Globus pallidus (tissue), 1 donor: ENCODE data around the gene SYNJ1.
"Not testable (repeated sequence)": the region's sequence is repeated elsewhere in the genome, so short reads cannot be mapped to it uniquely, and the experiment has no call there.

Experiments
- DNase-seq: peaks from one replicate; pipeline ENCODE4 v3.0.0-alpha.2; 2015; ENCODE audit warnings: low spot score

SYNJ1 gene

DNA sequence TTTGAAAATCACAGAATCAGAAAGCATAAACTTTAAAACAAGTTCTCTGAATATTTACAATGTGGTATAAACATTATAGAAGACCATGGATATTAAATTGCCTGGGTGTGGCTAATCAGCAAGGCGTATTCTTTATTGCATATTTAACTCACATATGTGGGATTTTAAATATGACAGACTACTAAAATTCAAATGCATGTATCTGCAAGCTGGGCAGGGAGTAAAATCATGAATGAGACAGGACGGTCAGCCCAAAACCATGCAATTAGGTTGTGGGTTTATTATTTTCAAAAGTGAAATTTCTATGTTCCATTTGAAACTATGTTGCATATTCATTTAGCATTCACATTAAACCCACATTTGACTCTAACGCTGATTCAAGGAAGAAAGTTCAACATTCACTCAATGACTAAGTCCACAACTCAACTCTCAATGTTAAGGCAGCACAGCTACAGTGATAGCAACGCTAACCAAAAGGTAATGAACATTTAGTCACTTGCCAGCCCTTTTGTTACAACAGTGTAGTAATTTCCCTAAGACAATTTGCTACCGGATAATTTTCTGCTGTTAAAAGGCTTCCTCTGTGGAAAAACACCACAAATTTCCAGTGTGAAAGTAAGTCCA, 6.3 kb upstream of the SYNJ1 start:
- no peak for DNase-seq

DNA sequence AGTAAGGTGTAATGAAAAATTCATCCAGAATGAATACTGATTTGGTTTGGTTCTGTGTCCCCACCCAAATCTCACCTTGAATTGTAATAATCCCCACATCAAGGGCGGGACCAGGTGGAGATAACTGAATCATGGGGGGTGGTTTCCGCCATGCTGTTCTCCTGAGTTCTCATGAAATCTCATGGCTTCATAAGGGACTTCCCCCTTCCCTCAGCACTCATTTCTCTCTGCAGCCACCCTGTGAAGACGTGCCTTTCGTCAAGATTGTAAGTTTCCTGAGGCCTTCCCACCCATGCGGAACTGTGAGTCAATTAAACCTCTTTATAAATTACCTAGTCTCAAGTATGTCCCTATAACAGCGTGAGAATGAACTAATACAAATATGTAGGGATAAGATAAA, 5.5 kb upstream of the SYNJ1 start:
- DNase-seq = no peak

DNA sequence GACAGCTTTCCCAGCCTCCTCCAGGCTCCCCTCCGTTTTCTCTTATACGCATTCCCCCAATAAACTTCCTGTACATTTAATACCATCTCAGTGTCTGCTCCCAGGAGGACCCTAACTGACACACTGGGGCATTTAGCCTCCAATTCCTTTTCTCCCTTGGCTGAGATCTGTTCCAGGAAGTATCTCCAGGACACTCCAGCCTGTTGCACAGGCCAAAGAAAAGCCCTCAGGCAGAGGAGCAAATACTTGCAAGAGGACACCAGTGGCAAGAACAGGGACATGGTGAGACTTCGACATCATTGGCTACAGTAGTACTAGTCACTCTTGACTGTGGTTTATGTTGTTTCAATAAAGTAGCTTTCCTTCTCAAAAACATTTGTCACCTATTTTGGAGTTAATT, 4.7 kb upstream of the SYNJ1 start:
- DNase-seq = no peak

DNA sequence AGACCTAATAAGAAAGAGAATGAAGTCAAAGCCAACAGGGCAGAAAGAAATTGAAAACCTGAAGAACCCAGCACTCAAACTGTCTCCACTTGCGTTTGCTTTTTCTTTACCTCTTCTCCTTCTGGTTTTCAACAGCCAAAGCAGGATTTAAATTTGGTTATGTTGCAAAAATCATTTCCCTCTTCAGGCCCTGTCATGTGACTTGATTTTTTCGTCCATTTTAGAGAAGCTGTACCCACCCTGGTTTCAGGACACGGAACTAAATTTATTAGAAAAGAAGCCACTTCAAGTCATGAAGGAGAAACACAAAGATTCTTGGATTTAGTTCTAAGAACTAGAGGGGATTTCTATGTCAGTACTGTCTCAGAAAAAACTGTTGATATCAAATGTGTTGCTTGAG, 1.0 kb upstream of the SYNJ1 start:
- DNase-seq = no peak

DNA sequence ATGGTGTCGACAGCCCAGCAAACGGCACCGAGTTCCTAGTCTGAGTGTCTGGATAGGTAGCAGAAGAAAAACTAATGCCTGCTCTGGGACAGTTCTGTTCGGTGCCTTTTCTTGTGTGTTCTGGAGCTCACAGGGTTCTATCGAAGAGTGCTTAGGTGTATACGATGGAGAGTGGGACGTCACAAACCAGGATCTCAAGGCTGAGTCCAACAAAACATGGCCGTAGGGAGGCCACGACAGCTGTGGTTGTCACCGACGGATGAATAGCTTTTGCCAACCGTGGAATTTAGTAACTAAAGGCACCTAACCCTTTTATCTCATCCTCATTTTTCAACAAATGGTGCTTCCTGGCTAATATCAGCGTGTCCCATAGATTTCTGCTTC, 635 bp upstream of the SYNJ1 start:
- DNase-seq = no peak

DNA sequence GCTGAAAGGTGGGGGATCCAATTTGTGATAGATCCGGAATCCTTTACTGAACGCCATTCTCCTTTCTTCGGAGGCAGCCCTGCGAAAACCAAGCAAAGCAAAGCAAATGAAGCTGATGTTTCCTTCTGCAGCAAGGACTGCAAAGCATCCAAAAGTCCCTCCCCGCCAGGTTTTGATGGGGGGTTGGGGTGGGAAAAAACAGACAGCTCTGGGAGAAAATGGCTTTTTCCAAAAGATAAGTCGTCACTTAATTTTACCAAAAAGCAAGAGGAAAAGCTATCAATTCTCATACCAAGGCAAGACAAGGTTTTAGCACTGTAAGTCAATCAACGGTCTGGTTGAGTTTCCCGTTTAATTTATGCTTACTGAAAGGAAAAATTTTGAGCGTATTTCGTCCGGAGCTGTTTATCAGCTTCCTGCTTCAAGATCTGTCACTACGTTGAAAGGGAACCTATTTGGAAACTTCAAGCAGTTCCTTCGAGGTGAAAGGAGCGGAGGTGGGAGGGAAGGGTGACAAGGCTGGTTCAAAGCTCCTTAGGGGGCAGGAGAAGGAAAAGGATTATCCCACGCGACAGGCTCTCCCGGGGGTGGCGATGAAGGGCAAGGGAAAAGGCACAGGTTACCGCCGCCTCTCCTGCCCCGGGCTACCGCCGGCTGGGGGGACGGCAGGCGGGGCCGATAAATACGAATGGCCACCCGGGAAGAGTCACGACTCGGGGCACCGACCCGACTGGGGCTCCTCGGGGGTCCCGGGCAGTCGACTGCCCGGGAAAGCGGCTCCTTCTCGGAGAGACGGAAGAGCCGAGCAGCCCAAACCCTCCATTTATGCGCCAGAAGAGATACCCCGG, 750 bp downstream of the SYNJ1 start:
- peak; percentile 29 for DNase-seq

DNA sequence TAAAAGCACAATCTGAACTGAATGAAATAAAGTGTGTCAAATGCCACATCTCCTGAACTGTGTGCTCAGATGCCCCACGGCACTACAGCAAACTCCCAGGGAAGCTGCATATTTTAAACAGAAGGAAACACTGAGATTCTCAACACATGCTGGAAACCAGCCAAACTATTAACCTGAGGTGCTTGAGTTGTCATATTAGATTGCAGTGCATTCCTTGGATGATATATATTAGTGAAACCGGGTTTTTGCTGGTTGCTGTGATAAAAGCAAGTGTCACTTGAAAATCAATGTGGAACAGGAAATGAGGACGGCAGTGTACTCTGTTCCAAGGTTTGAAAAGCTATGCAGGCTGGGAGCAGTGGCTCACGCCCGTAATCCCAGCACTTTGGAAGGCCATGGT, 8.7 kb downstream of the SYNJ1 start:
- DNase-seq = no peak

DNA sequence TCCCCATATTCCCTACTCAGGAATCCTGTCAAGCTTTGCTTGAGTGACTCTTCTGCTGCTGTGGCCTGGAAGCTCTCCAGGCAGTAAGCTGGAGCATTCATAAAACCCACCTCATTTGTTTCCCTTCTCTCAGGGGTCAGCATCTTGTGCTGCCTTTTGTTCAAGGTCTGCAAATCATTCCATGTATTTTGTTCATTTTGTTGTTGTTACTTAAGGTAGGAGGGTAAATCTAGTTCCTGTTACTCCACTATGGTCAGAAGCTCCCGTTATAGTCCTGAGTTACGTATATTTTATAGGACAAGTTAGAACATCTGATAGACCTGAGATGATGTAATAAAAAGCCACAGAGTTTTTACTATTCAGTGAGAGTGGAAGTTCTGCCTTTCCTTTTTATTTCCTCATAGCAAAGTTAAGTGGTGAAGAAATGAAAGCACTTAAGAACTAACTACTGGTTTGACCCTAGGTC, 9.9 kb downstream of the SYNJ1 start:
- no peak for DNase-seq

DNA sequence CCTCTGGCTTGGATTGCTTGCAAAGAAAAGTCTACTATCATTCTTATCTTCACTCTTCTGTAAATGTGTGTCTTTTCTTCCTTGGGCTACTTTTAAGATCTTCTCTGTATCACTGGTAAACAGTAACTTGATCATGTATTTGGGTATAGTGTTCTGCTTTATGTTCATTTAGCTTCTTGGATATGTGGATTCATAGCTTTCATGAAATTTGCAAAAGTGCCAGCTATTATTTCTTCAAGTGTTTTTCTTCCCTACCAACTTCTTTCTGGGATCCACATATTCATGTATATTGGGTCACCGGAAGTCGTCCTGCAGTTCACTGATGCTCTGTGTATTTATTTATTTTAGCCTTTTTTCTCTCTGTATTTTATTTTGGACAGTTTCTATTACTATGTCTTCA, 11.3 kb downstream of the SYNJ1 start:
- DNase-seq = no peak

DNA sequence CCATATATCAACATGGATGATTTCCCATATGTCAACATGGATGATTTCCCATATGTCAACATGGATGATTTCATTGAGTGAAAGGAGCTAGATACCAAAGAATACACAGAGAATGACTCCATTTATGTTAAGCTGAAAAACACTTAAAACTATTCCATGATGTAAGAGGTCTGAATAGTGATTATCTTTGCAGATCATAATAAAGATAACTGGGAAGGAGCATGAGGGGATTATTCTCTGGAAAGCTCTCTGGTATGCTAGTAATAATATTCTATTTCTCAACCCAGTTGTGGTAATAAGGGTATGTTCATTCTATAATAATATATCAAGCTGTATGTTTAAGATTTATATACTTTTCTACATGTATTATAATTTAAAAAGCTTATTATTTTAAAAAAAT, 14.1 kb downstream of the SYNJ1 start:
- DNase-seq = no peak

DNA sequence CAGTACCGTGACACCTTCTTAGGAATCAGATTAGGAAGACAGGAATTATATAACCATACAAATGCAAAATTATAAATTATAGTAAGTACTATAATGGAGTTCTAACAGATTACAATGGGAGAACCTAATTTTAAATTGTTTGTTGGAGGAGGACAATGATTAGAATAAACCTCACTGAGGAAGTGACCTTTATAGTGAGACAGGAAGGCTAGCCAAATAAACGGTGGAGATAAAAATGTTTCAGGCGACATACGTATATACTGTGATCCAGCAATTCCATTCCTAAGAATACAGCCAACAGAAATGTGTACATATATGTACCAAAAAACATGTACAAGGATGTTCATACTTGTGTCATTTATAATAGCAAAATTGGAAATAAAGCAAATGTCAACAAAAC, 15.2 kb downstream of the SYNJ1 start:
- DNase-seq = no peak

DNA sequence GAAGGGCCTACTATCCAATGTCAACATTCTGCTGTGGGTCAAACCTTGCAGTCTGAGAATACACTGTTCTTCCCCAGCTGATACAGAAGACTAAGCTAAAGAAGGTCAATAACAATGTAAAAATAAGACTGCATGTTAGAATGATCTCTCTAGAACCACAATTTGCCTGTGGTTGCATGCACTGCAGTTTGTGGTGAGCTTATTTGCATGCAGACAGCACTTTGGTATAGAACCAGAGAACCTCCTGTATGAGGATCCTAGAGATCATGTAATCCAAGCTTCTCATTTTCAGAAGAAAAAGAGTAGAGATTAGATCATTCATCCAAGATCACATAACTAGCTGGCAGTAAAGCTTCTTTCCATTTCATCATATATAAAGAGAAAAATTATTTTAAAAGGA, 15.8 kb downstream of the SYNJ1 start:
- DNase-seq = no peak

DNA sequence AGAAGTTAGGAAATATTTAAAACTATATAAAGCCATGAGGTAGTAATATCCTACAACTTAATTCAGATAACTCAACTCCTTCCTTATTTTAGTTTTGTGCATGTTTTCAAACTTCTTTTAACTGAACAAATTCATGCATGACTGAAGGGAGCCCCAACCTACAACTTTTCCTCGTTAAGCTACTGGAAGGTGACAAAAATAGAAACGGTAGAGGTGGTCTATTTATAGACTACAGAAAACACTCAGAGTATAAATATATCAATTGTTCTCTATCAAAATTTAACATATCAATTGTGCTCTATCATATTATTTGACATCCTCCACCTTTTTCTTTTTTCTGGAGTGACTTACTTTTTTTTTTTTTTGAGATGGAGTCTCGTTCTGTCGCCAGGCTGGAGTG, 16.8 kb downstream of the SYNJ1 start:
- no peak for DNase-seq

DNA sequence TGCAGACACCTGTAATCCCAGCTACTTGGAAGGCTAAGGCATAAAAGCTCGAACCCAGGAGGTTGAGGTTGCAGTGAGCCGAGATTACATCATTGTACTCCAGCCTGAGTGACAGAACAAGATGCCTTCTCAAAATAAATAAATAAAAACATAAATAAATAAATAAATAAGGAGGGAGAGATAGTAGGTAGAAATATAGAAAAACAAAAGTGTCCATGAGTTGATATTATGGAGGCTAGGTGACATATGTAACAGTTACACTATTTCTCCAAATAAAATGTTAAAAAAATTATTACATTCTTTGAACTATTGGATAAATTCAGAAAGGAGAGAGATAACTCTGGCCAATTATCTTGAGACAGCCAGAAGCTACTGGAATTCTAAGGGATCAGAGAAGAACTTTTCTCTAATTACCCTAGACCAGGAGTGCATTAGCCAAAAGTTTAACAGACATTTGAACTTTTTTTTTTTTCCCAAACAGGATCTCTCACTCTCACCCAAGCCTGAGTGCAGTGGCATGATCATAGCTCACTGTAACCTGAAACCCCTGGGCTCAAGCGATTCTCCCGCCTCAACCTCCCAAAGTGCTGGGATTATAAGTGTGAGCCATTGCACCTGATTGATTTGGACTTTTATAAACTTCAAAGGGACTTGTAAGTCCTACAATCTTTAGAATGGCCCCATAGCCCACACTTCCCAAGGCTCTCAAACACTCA, 17.6 kb downstream of the SYNJ1 start:
- no peak for DNase-seq

DNA sequence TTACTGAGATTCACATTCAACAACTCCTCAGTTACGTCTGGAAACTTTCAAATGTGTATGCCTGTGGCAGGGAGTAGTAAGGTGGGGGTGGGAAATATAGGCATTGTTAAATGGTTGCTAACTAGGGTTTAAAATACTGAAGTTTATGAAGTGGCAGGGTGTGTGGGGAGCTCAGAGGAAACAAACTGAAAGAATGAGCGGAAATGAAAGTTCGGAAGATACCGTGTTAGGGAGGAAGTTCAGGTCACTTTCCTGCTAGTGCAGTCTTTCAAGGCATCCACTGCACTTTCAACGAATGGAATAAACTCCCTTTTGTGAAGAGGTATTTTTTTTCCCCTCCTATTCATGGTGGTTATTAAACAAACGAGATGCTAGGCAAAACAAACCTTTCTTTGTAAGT, 19.7 kb downstream of the SYNJ1 start:
- DNase-seq = no peak

DNA sequence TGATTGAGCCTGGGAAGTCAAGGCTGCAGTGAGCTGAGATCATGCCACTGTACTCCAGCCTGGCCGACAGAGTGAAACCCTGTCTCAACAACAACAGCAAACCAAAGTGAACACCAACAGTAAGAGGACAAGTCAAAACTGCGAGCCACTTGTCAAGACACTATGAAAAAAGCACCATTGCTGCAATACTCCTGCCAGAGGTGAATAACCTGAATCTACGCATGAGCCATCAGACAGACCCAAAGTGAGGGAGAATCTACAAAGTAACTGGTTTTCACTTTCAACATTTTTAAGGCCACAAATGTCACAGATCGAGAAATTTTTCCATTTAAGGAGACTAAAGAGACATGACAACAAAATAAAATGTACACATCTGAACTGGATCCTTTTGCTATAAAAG, 21.9 kb downstream of the SYNJ1 start:
- DNase-seq = no peak

DNA sequence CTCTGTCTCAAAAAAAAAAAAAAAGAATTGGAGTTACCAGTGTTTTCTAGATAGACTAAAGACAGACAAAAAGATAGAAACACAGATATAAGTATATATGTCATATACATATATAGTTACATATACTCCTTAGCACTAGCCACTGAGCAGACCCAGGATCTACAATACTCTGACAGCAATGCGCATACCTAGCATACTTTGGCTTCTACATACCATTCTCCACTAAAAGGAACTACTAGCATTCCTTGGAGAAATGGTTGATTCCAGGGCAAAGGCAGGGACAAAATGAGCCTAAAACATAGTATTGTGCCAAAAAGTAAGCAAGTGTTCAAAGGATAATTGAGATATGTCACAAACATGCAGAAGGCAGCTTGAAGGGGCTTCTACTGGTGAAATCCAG, 22.7 kb downstream of the SYNJ1 start:
- DNase-seq = no peak

DNA sequence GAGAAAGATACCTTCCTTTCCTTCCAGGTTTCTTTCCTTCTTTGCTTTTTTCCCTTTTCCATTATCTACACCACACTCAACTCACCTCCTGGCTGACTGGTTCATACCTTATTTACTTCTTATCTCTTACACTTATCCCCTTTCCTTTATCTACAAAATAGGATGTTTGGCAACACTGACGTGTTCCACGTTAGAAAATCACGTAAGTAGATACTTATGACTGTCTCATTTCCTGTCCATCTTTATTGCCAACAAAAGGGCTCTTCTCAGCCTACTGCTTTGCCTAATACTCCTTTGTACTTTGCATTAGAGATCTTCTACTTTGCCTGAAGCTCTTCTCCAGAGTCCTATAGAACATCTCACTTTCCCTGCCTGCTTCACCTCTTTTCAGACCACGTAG, 25.1 kb downstream of the SYNJ1 start:
- no peak for DNase-seq

DNA sequence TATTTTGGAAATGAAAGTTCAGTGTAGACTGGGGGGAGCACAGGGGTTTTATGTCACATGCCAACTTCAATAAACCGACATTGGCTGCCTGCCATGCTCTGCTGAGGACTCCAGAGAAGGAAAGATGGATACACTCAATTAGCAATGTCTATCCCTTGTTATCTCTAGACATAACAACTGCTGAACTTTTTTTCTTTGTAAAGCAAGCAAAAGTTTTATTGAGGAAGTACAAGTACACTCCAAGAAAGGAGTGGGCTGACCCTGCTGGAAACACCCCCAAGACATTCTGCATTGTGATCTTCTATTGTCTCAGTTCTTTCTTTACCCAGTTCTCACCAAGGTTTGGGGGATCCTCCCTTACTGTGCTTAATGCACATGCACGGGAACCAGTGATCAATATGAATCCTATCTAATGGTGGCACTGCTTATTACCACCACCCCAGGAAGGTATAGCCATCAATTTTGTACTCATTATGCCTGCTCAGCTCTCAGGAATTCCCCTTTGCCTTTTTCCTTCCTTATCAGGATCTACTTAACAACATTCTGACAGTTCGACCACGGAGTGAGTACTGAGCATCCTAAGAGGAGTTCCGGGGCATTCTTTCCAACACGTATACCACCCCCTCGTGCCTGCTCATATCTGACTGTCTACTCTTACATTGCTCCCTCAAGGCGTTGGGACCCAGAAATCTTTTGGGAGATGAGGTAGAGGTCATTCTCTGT, 28.7 kb downstream of the SYNJ1 start:
- DNase-seq = no peak

DNA sequence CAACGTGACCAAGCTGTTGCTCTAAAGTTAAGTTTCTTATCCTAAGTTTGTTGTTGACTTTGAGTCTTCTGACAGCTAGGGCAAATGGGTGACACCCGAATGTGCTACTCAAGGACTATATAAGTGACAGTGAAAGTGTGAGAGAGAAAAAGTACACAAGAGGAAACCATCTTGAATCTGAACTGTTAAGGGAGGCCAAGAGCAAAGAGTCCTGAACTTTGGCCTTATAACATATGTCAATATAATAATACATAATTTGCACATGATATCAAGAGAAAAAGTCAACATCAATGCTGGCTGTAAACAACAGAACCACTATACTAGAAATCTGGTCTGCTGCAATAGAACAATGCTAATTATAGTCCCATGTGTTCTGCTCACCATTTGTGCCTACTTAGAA, 29.5 kb downstream of the SYNJ1 start:
- no peak for DNase-seq

DNA sequence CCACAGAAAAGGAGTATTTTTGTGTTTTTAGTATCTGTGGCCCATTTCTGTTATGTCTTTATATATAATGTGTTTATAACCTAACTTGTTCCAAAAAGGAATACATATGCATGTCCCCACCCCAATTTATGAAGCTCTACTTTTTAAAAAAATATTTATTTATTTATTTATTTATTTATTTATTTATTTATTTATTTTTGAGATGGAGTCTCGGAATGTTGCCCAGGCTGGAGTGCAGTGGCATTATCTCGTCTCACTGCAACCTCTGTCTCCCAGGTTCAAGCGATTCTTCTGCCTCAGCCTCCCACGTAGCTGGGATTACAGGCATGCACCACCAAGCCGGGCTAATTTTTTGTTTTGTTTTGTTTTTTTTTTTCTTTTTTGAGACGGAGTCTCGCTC, 32.3 kb downstream of the SYNJ1 start:
- DNase-seq = not testable (repeated sequence)

DNA sequence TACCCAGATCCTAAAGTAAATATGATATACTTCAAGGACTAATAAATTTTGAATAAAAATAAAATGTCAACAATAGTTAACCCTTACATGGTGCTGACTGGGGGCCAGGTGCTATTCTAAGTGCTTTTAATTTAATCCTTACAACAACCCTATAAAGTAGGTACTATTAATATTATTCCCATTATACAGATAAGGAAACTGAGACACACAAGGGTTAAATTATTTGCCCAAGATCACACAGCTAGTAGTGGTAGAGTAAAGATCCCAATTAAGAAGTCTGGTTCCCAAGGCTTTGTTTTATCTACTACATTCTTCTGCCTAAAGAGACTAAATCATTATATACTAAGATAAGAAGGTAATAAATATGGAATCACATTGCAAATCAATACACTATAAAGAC, 34.2 kb downstream of the SYNJ1 start:
- DNase-seq = no peak

DNA sequence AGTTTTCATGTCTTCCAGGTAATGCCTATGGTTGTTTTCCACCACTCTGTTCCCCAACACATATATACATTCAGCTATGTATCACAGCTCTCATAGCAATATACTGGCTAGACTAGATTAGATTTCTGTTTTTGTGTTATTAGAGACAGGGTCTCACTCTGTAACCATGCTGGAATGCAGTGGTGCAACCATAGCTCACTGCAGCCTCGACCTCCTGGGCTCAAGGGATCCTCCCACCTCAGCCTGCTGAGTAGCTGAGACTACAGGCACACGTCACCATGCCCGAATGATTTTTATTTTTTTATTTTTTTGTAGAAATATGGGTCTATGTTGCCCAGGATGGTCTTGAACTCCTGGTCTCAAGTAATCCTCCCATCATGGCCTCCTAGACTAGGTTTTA, 37.7 kb downstream of the SYNJ1 start:
- DNase-seq = no peak
